BLaER1 (cell line): Measurements from ENCODE around the gene C17orf107.

Experiments used
- H3K27ac ChIP-seq: shearing (Covaris generic); formaldehyde crosslinking; 2 replicates; pipeline ENCODE4 v1.8.1; 2022
- H3K27me3 ChIP-seq: shearing (Covaris generic); formaldehyde crosslinking; 2 replicates; pipeline ENCODE4 v1.8.1; 2022
- H3K36me3 ChIP-seq: shearing (Covaris generic); formaldehyde crosslinking; 2 replicates; pipeline ENCODE4 v1.8.1; 2022
- H3K4me1 ChIP-seq: shearing (Covaris generic); formaldehyde crosslinking; 2 replicates; pipeline ENCODE4 v1.8.1; 2022
- H3K4me2 ChIP-seq: shearing (Covaris generic); formaldehyde crosslinking; 2 replicates; pipeline ENCODE4 v1.8.1; 2022
- H3K4me3 ChIP-seq: shearing (Covaris generic); formaldehyde crosslinking; 2 replicates; pipeline ENCODE4 v1.8.1; 2022
- H3K9ac ChIP-seq: shearing (Covaris generic); formaldehyde crosslinking; 2 replicates; pipeline ENCODE4 v1.8.1; 2022
- H3K9me3 ChIP-seq: shearing (Covaris generic); formaldehyde crosslinking; 2 replicates; pipeline ENCODE4 v1.8.1; 2022
- H4K20me1 ChIP-seq: shearing (Covaris generic); formaldehyde crosslinking; 2 replicates; pipeline ENCODE4 v1.8.1; 2022
- Cebpa-rat ChIP-seq: shearing (Covaris generic); IDR thresholded peaks from 2 replicates; pipeline ENCODE4 v1.8.1; 2022

Gene C17orf107

GRCh38 chr17:4932756-4933155 lies 33.4 kb downstream of the C17orf107 start:
- no peak overlapping the region for H3K4me2 ChIP-seq
- H3K4me3 ChIP-seq = no peak overlapping the region
- H3K27me3 ChIP-seq = no peaks in the 10 kb centered on the region
- TF ChIP-seq Cebpa-rat = no peak
- peaks cover 11% of the 10 kb centered on the region; the same call in 1 of the 2 replicates for H4K20me1 ChIP-seq
- peaks cover 52% of the 10 kb centered on the region for H3K36me3 ChIP-seq
- no peak overlapping the region for H3K27ac ChIP-seq
- no peaks in the 10 kb centered on the region for H3K9me3 ChIP-seq
- H3K4me1 ChIP-seq = peaks cover 39% of the 10 kb centered on the region
- H3K9ac ChIP-seq = no peak overlapping the region

GRCh38 chr17:4933646-4934045 lies 34.3 kb downstream of the C17orf107 start:
- Histone ChIP-seq H3K36me3 (peaks cover 61% of the 10 kb centered on the region), H4K20me1 (peaks cover 13% of the 10 kb centered on the region), H3K27ac (no peak overlapping the region), H3K27me3 (no peaks in the 10 kb centered on the region), H3K4me3 (no peak overlapping the region), H3K4me2 (peak overlapping the region; percentile 85), H3K4me1 (peaks cover 48% of the 10 kb centered on the region), H3K9ac (peak overlapping the region; percentile 60; the same call in 1 of the 2 replicates), H3K9me3 (no peaks in the 10 kb centered on the region)
- no peak for TF ChIP-seq Cebpa-rat

GRCh38 chr17:4934173-4934979 lies 35.0 kb downstream of the C17orf107 start:
- Histone ChIP-seq H3K27me3 (no peaks in the 10 kb centered on the region), H4K20me1 (peaks cover 17% of the 10 kb centered on the region), H3K27ac (0 out of 2 replicates have a peak overlapping the region, but pooled peaks have one; percentile 9), H3K4me1 (peaks cover 54% of the 10 kb centered on the region), H3K9me3 (no peaks in the 10 kb centered on the region), H3K4me2 (peak overlapping the region; percentile 85), H3K4me3 (no peak overlapping the region), H3K9ac (peak overlapping the region; percentile 60), H3K36me3 (peaks cover 55% of the 10 kb centered on the region)
- no peak for TF ChIP-seq Cebpa-rat

GRCh38 chr17:4935650-4936049 lies 36.3 kb downstream of the C17orf107 start:
- H3K36me3 ChIP-seq = peaks cover 44% of the 10 kb centered on the region
- no peak overlapping the region for H3K4me3 ChIP-seq
- TF ChIP-seq Cebpa-rat = no peak
- H3K4me1 ChIP-seq = peaks cover 54% of the 10 kb centered on the region
- no peak overlapping the region for H3K4me2 ChIP-seq
- H3K27ac ChIP-seq = no peak overlapping the region
- no peaks in the 10 kb centered on the region for H3K27me3 ChIP-seq
- H3K9me3 ChIP-seq = no peaks in the 10 kb centered on the region
- peaks cover 17% of the 10 kb centered on the region for H4K20me1 ChIP-seq
- H3K9ac ChIP-seq = no peak overlapping the region

GRCh38 chr17:4936436-4936835 lies 37.1 kb downstream of the C17orf107 start:
- Histone ChIP-seq H4K20me1 (peaks cover 22% of the 10 kb centered on the region), H3K27me3 (no peaks in the 10 kb centered on the region), H3K4me3 (no peak overlapping the region), H3K36me3 (peaks cover 36% of the 10 kb centered on the region), H3K4me2 (no peak overlapping the region), H3K9ac (peak overlapping the region; percentile 38), H3K9me3 (no peaks in the 10 kb centered on the region), H3K4me1 (peaks cover 58% of the 10 kb centered on the region), H3K27ac (no peak overlapping the region)
- TF ChIP-seq Cebpa-rat = no peak

- Histone ChIP-seq H3K27me3 (no peaks in the 10 kb centered on the region), H4K20me1 (peaks cover 33% of the 10 kb centered on the region), H3K4me2 (no peak overlapping the region), H3K9me3 (no peaks in the 10 kb centered on the region), H3K36me3 (peaks cover 44% of the 10 kb centered on the region), H3K4me1 (peaks cover 61% of the 10 kb centered on the region), H3K9ac (peak overlapping the region; percentile 38; the same call in 1 of the 2 replicates), H3K27ac (no peak overlapping the region), H3K4me3 (no peak overlapping the region)
- no peak for TF ChIP-seq Cebpa-rat
Observed at GRCh38 chr17:4937553-4937952, 38.2 kb downstream of the C17orf107 start.

GRCh38 chr17:4938069-4938491 lies 38.7 kb downstream of the C17orf107 start:
- no peak for TF ChIP-seq Cebpa-rat
- H3K4me3 ChIP-seq = peak overlapping the region; percentile 89; the same call in 1 of the 2 replicates
- H3K27me3 ChIP-seq = no peaks in the 10 kb centered on the region
- no peaks in the 10 kb centered on the region for H3K9me3 ChIP-seq
- H3K27ac ChIP-seq = no peak overlapping the region
- peak overlapping the region; percentile 98 for H3K9ac ChIP-seq
- peaks cover 65% of the 10 kb centered on the region for H3K4me1 ChIP-seq
- H3K4me2 ChIP-seq = peak overlapping the region; percentile 99
- H4K20me1 ChIP-seq = peaks cover 35% of the 10 kb centered on the region
- peaks cover 50% of the 10 kb centered on the region for H3K36me3 ChIP-seq

GRCh38 chr17:4938688-4939545 lies 39.6 kb downstream of the C17orf107 start:
- Histone ChIP-seq H3K27ac (peak overlapping the region; percentile 96), H3K36me3 (peaks cover 58% of the 10 kb centered on the region)

GRCh38 chr17:4939546-4939795 lies 40.1 kb downstream of the C17orf107 start:
- H3K9me3 ChIP-seq = no peaks in the 10 kb centered on the region
- TF ChIP-seq Cebpa-rat = 0 out of 2 replicates have a peak, but pooled peaks have one; percentile 42
- no peaks in the 10 kb centered on the region for H3K27me3 ChIP-seq
- peaks cover 44% of the 10 kb centered on the region for H4K20me1 ChIP-seq
- peaks cover 67% of the 10 kb centered on the region for H3K4me1 ChIP-seq
- H3K9ac ChIP-seq = peak overlapping the region; percentile 98
- peak overlapping the region; percentile 89 for H3K4me3 ChIP-seq
- H3K27ac ChIP-seq = peak overlapping the region; percentile 96
- H3K36me3 ChIP-seq = peaks cover 63% of the 10 kb centered on the region
- peak overlapping the region; percentile 99 for H3K4me2 ChIP-seq

More at GRCh38 chr17:4938688-4939545, 39.6 kb downstream of the C17orf107 start:
- Histone ChIP-seq H3K9me3 (no peaks in the 10 kb centered on the region), H3K4me3 (peak overlapping the region; percentile 89), H4K20me1 (peaks cover 43% of the 10 kb centered on the region), H3K27me3 (no peaks in the 10 kb centered on the region), H3K9ac (peak overlapping the region; percentile 98), H3K4me1 (peaks cover 67% of the 10 kb centered on the region), H3K4me2 (peak overlapping the region; percentile 99)
- no peak for TF ChIP-seq Cebpa-rat
